DND-41 (cell line): ENCODE measurements around the gene JAZF1.

Source experiments
- ATAC-seq: fragments of 200-7000 bp; cut with Tn5 transposase; 3 replicates; pipeline ENCODE4 v1.9.1; 2021; ENCODE audit warnings: low read depth; ENCODE audit not compliant: insufficient read depth
- DNase-seq: peaks from one replicate; pipeline ENCODE4 v3.0.0-alpha.2; 2020
- H2AFZ ChIP-seq: 2 replicates; pipeline ENCODE4 v1.6.0; 2012; ENCODE audit warnings: low read depth, low read length
- H3K27ac ChIP-seq: 2 replicates; pipeline ENCODE4 v1.5.1; 2012; ENCODE audit warnings: low read length, inconsistent platforms
- H3K27me3 ChIP-seq: fragments of 200-600 bp; sonication (generic); 2 replicates; pipeline ENCODE4 v1.6.0; 2012; ENCODE audit warnings: low read length, mild to moderate bottlenecking, inconsistent platforms; ENCODE audit not compliant: insufficient read depth, poor library complexity
- H3K36me3 ChIP-seq: 2 replicates; pipeline ENCODE4 v1.5.1; 2012; ENCODE audit warnings: low read length, inconsistent platforms; ENCODE audit not compliant: insufficient read depth
- H3K4me1 ChIP-seq: 2 replicates; pipeline ENCODE4 v1.5.1; 2012; ENCODE audit warnings: mild to moderate bottlenecking, low read length; ENCODE audit not compliant: insufficient read depth
- H3K4me2 ChIP-seq: 2 replicates; pipeline ENCODE4 v1.6.0; 2012; ENCODE audit warnings: mild to moderate bottlenecking, moderate library complexity, low read length, inconsistent platforms; ENCODE audit not compliant: insufficient read depth
- H3K4me3 ChIP-seq, 2 experiments: fragments of 200-600 bp in 1 of 2; shearing (Covaris generic) in 1 of 2; 2 replicates each; pipeline ENCODE4 v1.5.1; 2012 to 2016; ENCODE audit warnings: inconsistent platforms in 2 of 2, low read length in 2 of 2, mild to moderate bottlenecking in 2 of 2, low read depth in 1 of 2, moderate library complexity in 1 of 2
- H3K79me2 ChIP-seq: 2 replicates; pipeline ENCODE4 v1.6.0; 2012; ENCODE audit warnings: low read length, inconsistent platforms; ENCODE audit not compliant: insufficient read depth
- H3K9ac ChIP-seq: 2 replicates; pipeline ENCODE4 v1.6.0; 2012; ENCODE audit warnings: low read depth, mild to moderate bottlenecking, inconsistent platforms, low read length, moderate library complexity
- H3K9me3 ChIP-seq: 2 replicates; pipeline ENCODE4 v1.5.1; 2012; ENCODE audit warnings: low read length, moderate library complexity, mild to moderate bottlenecking, inconsistent platforms; ENCODE audit not compliant: insufficient read depth, severe bottlenecking
- H4K20me1 ChIP-seq: 2 replicates; pipeline ENCODE4 v1.6.0; 2012; ENCODE audit warnings: low read length; ENCODE audit not compliant: insufficient read depth
- EZH2 ChIP-seq: IDR thresholded peaks from 3 replicates; pipeline ENCODE4 v1.6.1; 2012; ENCODE audit warnings: borderline replicate concordance, low read depth, mild to moderate bottlenecking, moderate library complexity, low read length, inconsistent platforms; ENCODE audit not compliant: severe bottlenecking
- TF ChIP-seq, protein P1 (sequence below): IDR thresholded peaks from 2 replicates; pipeline ENCODE4 v1.5.1; 2012; ENCODE audit warnings: borderline replicate concordance, low read length, moderate library complexity, mild to moderate bottlenecking; ENCODE audit not compliant: poor library complexity, severe bottlenecking; ENCODE audit errors: extremely low read depth

JAZF1 gene

DNA sequence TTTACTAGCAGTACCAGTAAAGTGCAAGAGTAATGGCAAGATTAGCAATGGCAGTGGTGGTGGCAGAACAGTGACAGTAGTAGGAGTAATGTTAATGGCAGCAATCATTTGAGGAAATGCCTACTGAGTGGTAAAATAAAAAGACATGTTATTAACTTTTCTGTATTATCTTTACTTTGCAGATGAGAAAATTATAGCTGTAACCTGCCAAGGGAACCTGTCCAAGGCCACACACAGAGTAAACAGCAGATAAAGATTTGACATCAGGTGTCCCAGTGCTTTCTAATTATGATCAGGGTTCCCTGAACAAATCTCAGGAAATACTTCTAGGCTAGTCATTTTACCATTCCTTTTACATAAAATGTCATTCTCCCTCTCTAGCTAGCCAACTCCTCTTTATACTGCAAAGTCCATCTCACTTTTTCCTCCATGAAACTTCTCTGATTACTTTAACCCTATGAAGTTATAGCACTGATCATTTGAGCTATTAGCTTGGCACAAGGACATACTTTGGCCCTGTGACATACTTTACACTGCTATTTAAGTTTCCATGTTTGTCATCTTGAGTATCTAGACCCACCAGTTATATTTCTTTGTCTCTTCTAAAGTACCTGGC is 221.6 kb downstream of the JAZF1 start:
- Histone ChIP-seq H3K79me2 (no peaks in the 10 kb centered on the region), H3K27me3 (no peaks in the 10 kb centered on the region), H3K4me1 (no peaks in the 10 kb centered on the region), H3K9ac (no peak overlapping the region), H3K36me3 (no peaks in the 10 kb centered on the region), H2AFZ (no peak overlapping the region), H3K4me2 (no peak overlapping the region), H3K9me3 (no peaks in the 10 kb centered on the region), H3K27ac (no peak overlapping the region), H4K20me1 (no peaks in the 10 kb centered on the region), H3K4me3 (no peak overlapping the region)
- ATAC-seq = no peak
- DNase-seq = no peak
- TF ChIP-seq EZH2 = no peak
- TF ChIP-seq, protein P1, sequence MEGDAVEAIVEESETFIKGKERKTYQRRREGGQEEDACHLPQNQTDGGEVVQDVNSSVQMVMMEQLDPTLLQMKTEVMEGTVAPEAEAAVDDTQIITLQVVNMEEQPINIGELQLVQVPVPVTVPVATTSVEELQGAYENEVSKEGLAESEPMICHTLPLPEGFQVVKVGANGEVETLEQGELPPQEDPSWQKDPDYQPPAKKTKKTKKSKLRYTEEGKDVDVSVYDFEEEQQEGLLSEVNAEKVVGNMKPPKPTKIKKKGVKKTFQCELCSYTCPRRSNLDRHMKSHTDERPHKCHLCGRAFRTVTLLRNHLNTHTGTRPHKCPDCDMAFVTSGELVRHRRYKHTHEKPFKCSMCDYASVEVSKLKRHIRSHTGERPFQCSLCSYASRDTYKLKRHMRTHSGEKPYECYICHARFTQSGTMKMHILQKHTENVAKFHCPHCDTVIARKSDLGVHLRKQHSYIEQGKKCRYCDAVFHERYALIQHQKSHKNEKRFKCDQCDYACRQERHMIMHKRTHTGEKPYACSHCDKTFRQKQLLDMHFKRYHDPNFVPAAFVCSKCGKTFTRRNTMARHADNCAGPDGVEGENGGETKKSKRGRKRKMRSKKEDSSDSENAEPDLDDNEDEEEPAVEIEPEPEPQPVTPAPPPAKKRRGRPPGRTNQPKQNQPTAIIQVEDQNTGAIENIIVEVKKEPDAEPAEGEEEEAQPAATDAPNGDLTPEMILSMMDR = no peak

DNA sequence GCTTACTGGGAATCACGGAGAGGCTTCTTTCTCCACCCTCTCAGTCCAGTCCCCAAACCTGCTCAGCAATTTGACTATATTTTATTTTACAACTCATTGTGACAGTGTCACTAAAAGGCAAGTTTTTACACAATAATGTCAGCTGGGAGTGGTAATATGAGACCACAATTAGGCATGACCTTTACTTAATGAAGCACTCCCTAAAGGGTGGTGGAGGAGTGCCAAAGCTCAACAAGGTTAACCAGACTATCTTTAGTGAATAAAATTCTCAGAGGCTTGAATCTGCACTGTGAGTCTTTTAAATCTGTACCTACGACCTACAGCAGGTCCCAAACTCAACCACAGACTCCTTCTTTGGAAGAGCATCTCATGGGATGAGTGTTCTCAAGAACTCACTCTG is 225.0 kb downstream of the JAZF1 start:
- Histone ChIP-seq H3K4me3 (no peak overlapping the region), H3K27ac (no peak overlapping the region), H4K20me1 (no peaks in the 10 kb centered on the region), H3K36me3 (no peaks in the 10 kb centered on the region), H2AFZ (no peak overlapping the region), H3K9me3 (no peaks in the 10 kb centered on the region), H3K27me3 (no peaks in the 10 kb centered on the region), H3K4me1 (no peaks in the 10 kb centered on the region), H3K4me2 (no peak overlapping the region), H3K79me2 (no peaks in the 10 kb centered on the region), H3K9ac (no peak overlapping the region)
- DNase-seq = no peak
- TF ChIP-seq, protein P1 = no peak
- TF ChIP-seq EZH2 = no peak
- no peak for ATAC-seq

DNA sequence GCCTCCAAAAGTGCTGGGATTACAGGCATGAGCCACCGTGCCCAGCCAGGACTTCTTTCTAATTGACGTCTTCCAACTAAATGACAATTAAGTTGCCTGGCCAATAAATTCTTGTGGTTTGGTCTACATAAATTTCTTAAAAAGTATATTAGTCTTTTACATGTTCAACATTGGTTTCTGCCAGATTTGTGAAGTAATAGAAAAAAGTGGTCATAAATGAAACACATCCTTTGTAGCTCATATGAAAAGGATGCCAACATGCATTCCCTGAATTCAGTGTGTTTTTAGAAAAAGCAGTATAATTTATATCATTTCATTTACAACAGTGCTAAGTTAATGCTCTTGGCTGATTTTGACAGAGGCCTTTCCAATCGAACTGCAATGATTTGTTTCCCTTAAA is 225.6 kb downstream of the JAZF1 start:
- no peaks in the 10 kb centered on the region for H3K36me3 ChIP-seq
- TF ChIP-seq, protein P1 = no peak
- TF ChIP-seq EZH2 = no peak
- H3K9ac ChIP-seq = no peak overlapping the region
- H2AFZ ChIP-seq = no peak overlapping the region
- H3K4me2 ChIP-seq = no peak overlapping the region
- no peaks in the 10 kb centered on the region for H3K27me3 ChIP-seq
- no peaks in the 10 kb centered on the region for H3K4me1 ChIP-seq
- no peaks in the 10 kb centered on the region for H3K9me3 ChIP-seq
- no peak overlapping the region for H3K4me3 ChIP-seq
- DNase-seq (no peak), ATAC-seq (no peak)
- no peaks in the 10 kb centered on the region for H3K79me2 ChIP-seq
- H3K27ac ChIP-seq = no peak overlapping the region
- H4K20me1 ChIP-seq = no peaks in the 10 kb centered on the region
